H1 (cell line): ENCODE data around the gene CBX2. TPM values are rescaled to one million over a fixed set of nuclear protein-coding genes. Genes with fewer than 3 reads are reported as not detected.

Source experiments
- ATF2 ChIP-seq: IDR thresholded peaks from 2 replicates; pipeline ENCODE4 v1.6.1; 2012; ENCODE audit warnings: low read length, inconsistent platforms
- GABPA ChIP-seq: IDR thresholded peaks from 2 replicates; pipeline ENCODE4 v1.6.1; 2011; ENCODE audit warnings: mild to moderate bottlenecking, low read length, moderate library complexity, borderline replicate concordance; ENCODE audit not compliant: insufficient read depth
- HDAC2 ChIP-seq, 2 experiments: fragments of 300-600 bp in 1 of 2; sonication (generic) in 1 of 2; IDR thresholded peaks; 2 replicates each; pipeline ENCODE4 v1.6.1; 2011 to 2012; ENCODE audit warnings: low read depth in 2 of 2, low read length in 2 of 2, mild to moderate bottlenecking in 2 of 2, moderate library complexity in 2 of 2, borderline replicate concordance in 1 of 2, inconsistent platforms in 1 of 2
- KDM1A ChIP-seq: fragments of 200-600, 300-600 bp; sonication (generic); IDR thresholded peaks from 2 replicates; pipeline ENCODE4 v1.7.1; 2016; ENCODE audit warnings: mild to moderate bottlenecking, low read length, borderline replicate concordance
- POU5F1 ChIP-seq: IDR thresholded peaks from 2 replicates; pipeline ENCODE4 v1.6.1; 2011; ENCODE audit warnings: low read depth, mild to moderate bottlenecking, low read length, moderate library complexity
- polyA plus RNA-seq, 7 experiments: library from polyadenylated mRNA; depleted of rRNA in 3 of 7; stranded (reverse) in 5 of 7; unstranded in 2 of 7; fragments of >200 nt in 5 of 7; fragments of 200-250 nt in 2 of 7; gene quantifications; 1 replicate in 5 of 7; 2 replicates in 1 of 7; 4 replicates in 1 of 7; pipeline versions ENCODE4 v1.2.1 to v1.2.3, GENCODE V29; 2011 to 2013; ENCODE audit warnings: missing spikeins in 2 of 7, mixed read lengths in 2 of 7
- total RNA-seq: library from RNA; stranded (reverse); fragmentation: NEBNext Ultra II Directional; extraction: Animal tissue kit (Norgen Biotek cat#: 25700); gene quantifications from 2 replicates; pipeline ENCODE4 v1.2.1, GENCODE V29; 2021

CBX2 gene
- total and polyA plus RNA-seq, 2 of the 8 experiments (the other 6 are each of a cell fraction or from before 2014, with no cell fraction given), result 64.3 to 83.9 TPM

- TF ChIP-seq ATF2 (no peak), POU5F1 (no peak), KDM1A (no peak), GABPA (no peak), HDAC2 (IDR thresholded peaks at IDR 0.05; ENCODE audit: borderline replicate concordance in 1 of 2, low read depth in 2 of 2, low read length in 2 of 2) (no peak)
These were observed 21.2 kb downstream of the CBX2 start (continued) for GRCh38 chr17:79799174-79799537.
